Endothelial cell of umbilical vein (primary cell): Measurements from ENCODE around the gene TBC1D10A.

Experiments used
- EZH2 ChIP-seq: IDR thresholded peaks from 2 replicates; pipeline ENCODE4 v1.6.1; 2012; ENCODE audit warnings: borderline replicate concordance, low read depth, mild to moderate bottlenecking, moderate library complexity, low read length, inconsistent platforms; ENCODE audit not compliant: severe bottlenecking
- POLR2A ChIP-seq: IDR thresholded peaks from 2 replicates; pipeline ENCODE4 v1.6.1; 2012; ENCODE audit warnings: low read depth, mild to moderate bottlenecking, control low read depth, low read length
- POLR2AphosphoS5 ChIP-seq: IDR thresholded peaks from 2 replicates; pipeline ENCODE4 v1.6.1; 2012; ENCODE audit warnings: low read depth, mild to moderate bottlenecking, control low read depth, low read length, moderate library complexity; ENCODE audit not compliant: insufficient read depth
- TF ChIP-seq, protein P1 (sequence below), 2 donors: IDR thresholded peaks; 1 replicate in 1 of 2; 2 replicates in 1 of 2; pipeline ENCODE4 v1.5.1; 2011; ENCODE audit warnings: low read length in 2 of 2, mild to moderate bottlenecking in 2 of 2, moderate library complexity in 2 of 2, control low read depth in 1 of 2, inconsistent platforms in 1 of 2, low read depth in 1 of 2; ENCODE audit not compliant: insufficient read depth in 1 of 2; ENCODE audit errors: extremely low read depth in 1 of 2

DNA sequence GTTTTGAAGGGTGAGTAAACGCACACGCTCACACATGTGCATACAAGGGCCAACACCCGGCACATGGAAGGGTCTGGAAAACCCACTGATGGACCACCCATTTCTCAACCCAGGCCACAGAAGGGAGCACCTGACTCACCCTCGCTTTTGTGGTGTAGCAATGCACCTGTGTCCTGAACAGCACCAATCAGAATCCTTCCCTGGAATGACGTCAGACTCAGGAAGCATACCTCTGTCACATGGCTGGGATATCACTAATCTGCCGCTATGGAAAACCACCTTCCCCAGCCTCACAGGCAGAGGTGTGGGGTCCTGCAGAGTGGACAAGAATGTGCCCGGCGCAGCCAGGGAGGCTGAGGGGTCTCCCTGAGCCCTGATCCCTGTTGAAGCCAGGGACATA is 51.1 kb downstream of the TBC1D10A start:
- TF ChIP-seq POLR2AphosphoS5 (no peak), POLR2A (no peak), EZH2 (no peak)
- TF ChIP-seq, protein P1, sequence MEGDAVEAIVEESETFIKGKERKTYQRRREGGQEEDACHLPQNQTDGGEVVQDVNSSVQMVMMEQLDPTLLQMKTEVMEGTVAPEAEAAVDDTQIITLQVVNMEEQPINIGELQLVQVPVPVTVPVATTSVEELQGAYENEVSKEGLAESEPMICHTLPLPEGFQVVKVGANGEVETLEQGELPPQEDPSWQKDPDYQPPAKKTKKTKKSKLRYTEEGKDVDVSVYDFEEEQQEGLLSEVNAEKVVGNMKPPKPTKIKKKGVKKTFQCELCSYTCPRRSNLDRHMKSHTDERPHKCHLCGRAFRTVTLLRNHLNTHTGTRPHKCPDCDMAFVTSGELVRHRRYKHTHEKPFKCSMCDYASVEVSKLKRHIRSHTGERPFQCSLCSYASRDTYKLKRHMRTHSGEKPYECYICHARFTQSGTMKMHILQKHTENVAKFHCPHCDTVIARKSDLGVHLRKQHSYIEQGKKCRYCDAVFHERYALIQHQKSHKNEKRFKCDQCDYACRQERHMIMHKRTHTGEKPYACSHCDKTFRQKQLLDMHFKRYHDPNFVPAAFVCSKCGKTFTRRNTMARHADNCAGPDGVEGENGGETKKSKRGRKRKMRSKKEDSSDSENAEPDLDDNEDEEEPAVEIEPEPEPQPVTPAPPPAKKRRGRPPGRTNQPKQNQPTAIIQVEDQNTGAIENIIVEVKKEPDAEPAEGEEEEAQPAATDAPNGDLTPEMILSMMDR (IDR thresholded peaks at IDR 0.05; ENCODE audit: extremely low read depth in 1 of 2, insufficient read depth in 1 of 2, low read depth in 1 of 2, low read length in 2 of 2): no peak
